ENCODE measurements around the gene SLCO3A1.
"Not testable (repeated sequence)": the region's sequence is repeated elsewhere in the genome, so short reads cannot be mapped to it uniquely, and the experiment has no call there.

The SLCO3A1 gene

DNA sequence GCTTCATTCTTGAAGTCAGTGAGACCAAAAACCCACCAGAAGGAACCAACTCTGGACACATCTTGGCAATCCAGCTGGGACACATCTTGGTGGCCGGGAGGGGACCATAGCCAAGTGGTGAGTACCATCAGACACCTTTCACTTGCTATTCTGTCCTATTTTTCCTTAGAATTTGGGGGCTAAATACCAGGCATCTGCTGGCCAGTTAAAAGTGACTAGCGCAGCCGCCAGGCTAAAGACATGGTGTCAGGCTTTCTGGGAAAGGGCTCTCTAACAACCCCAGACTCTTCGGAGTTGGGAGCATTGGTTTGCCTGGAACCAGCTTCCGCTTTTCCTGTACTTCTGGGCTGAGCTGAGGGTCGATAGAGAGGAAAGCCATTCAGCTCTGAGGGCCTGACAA is 354.1 kb downstream of the SLCO3A1 start:
- not testable (repeated sequence) for DNase-seq (ENCODE audit: low read depth in 2 of 2)
